ENCODE results near the gene STX17. TPM values are rescaled to one million over a fixed set of nuclear protein-coding genes. Genes with fewer than 3 reads are reported as not detected.

Gene STX17
- total RNA-seq, 1 donor from 2014 or later: 29.0 TPM

- Mint-ChIP-seq H3K36me3 (ENCODE audit: unreplicated experiment) (no peaks in the 10 kb centered on the region), H3K27me3 (ENCODE audit: unreplicated experiment) (peaks cover 12% of the 10 kb centered on the region), H3K4me3 (ENCODE audit: unreplicated experiment) (no peak overlapping the region), H3K4me1 (ENCODE audit: unreplicated experiment) (peaks cover 1% of the 10 kb centered on the region), H3K9me3 (ENCODE audit: unreplicated experiment) (no peaks in the 10 kb centered on the region), H3K27ac (ENCODE audit: unreplicated experiment) (no peak overlapping the region)
- DNase-seq (ENCODE audit: extremely low spot score, unreplicated experiment): no peak
- TF ChIP-seq, protein P1, sequence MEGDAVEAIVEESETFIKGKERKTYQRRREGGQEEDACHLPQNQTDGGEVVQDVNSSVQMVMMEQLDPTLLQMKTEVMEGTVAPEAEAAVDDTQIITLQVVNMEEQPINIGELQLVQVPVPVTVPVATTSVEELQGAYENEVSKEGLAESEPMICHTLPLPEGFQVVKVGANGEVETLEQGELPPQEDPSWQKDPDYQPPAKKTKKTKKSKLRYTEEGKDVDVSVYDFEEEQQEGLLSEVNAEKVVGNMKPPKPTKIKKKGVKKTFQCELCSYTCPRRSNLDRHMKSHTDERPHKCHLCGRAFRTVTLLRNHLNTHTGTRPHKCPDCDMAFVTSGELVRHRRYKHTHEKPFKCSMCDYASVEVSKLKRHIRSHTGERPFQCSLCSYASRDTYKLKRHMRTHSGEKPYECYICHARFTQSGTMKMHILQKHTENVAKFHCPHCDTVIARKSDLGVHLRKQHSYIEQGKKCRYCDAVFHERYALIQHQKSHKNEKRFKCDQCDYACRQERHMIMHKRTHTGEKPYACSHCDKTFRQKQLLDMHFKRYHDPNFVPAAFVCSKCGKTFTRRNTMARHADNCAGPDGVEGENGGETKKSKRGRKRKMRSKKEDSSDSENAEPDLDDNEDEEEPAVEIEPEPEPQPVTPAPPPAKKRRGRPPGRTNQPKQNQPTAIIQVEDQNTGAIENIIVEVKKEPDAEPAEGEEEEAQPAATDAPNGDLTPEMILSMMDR (IDR thresholded peaks at IDR 0.05): no peak
These were observed 36.3 kb upstream of the STX17 start for GRCh38 chr9:99870126-99870525.

DNA sequence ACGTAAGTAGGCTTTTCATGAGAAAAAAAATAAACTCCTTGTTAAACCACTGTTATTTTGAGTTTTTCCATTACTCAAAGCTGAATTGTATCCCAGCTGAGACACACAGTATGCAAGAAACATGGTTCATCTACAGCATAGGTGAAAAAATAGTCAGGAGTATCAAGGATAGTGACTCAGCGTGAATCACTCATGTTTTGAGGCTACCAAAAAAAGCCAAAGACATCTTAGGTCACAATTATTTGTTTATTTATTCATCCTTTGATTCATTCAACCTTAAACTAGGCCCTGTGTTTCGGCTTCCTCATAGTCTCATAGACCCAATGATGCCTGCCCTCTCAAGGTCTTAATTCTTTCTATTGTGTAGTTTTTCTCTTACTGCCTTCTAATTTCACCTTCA lies 32.9 kb upstream of the STX17 start:
- no peak overlapping the region for H3K4me3 Mint-ChIP-seq (ENCODE audit: unreplicated experiment)
- peaks cover 1% of the 10 kb centered on the region for H3K4me1 Mint-ChIP-seq (ENCODE audit: unreplicated experiment)
- TF ChIP-seq, protein P1 (IDR thresholded peaks at IDR 0.05): no peak
- DNase-seq (ENCODE audit: extremely low spot score, unreplicated experiment): no peak
- no peaks in the 10 kb centered on the region for H3K36me3 Mint-ChIP-seq (ENCODE audit: unreplicated experiment)
- peaks cover 18% of the 10 kb centered on the region for H3K27me3 Mint-ChIP-seq (ENCODE audit: unreplicated experiment)
- H3K9me3 Mint-ChIP-seq (ENCODE audit: unreplicated experiment): no peaks in the 10 kb centered on the region
- H3K27ac Mint-ChIP-seq (ENCODE audit: unreplicated experiment): no peak overlapping the region

DNA sequence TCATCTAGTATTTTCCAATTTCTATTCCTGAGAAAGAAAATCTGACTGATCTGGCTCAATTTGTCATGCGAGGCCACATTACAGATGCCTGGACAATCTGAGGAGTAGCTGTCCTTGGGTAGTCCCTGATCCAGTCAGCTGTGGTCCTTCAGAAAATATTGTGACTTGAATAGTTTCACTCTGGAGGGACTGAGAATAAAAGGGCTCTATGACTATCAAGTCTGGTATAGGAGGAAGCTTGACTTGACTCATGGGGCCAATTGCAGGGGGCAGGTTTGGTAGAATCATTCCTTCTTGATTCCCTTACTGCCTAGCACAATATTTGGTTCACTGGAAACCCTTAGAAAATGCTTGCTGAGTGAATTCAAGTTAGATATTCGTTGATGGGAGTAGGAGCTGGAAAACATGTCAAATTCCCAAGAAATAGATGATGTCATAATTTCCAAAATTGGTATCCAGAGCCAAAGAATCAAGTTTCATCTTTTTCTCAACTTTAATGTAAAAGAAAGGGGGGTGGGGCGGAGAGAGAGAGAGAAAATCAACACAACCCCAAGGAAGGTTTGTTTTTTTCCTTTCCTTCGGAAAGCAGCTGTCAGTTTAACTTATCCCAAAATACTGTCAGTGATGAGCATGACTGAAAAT lies 32.4 kb upstream of the STX17 start:
- no peak for DNase-seq (ENCODE audit: extremely low spot score, unreplicated experiment)
- H3K4me3 Mint-ChIP-seq (ENCODE audit: unreplicated experiment): no peak overlapping the region
- peaks cover 1% of the 10 kb centered on the region for H3K4me1 Mint-ChIP-seq (ENCODE audit: unreplicated experiment)

DNA sequence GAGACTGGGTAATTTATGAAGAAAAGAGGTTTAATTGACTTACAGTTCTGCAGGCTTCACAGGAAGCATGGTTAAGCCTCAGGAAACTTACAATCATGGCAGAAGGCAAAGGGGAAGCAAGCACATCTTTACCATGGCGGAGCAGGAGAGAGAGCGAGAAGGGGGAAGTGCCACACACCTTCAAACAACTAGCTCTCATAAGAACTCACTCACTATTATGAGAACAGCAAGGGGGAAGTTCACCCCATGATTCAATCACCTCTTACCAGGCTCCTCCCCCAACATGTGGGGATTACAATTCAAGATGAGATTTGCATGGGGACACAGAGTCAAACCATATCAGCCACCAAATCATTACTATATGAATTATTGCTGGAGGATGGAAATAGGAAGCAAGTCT lies 30.3 kb upstream of the STX17 start:
- no peak for DNase-seq (ENCODE audit: extremely low spot score, unreplicated experiment)
- Mint-ChIP-seq H3K4me1 (ENCODE audit: unreplicated experiment) (peaks cover 1% of the 10 kb centered on the region), H3K27ac (ENCODE audit: unreplicated experiment) (no peak overlapping the region), H3K4me3 (ENCODE audit: unreplicated experiment) (no peak overlapping the region), H3K36me3 (ENCODE audit: unreplicated experiment) (no peaks in the 10 kb centered on the region), H3K27me3 (ENCODE audit: unreplicated experiment) (peaks cover 15% of the 10 kb centered on the region), H3K9me3 (ENCODE audit: unreplicated experiment) (no peaks in the 10 kb centered on the region)
- TF ChIP-seq, protein P1 (IDR thresholded peaks at IDR 0.05): no peak

More for the DNA sequence above, 32.4 kb upstream of the STX17 start:
- Mint-ChIP-seq H3K27me3 (ENCODE audit: unreplicated experiment) (peaks cover 18% of the 10 kb centered on the region), H3K36me3 (ENCODE audit: unreplicated experiment) (no peaks in the 10 kb centered on the region), H3K9me3 (ENCODE audit: unreplicated experiment) (no peaks in the 10 kb centered on the region), H3K27ac (ENCODE audit: unreplicated experiment) (no peak overlapping the region)
- TF ChIP-seq, protein P1 (IDR thresholded peaks at IDR 0.05): no peak

GRCh38 chr9:99878651-99879050 lies 27.8 kb upstream of the STX17 start:
- TF ChIP-seq, protein P1 (IDR thresholded peaks at IDR 0.05): no peak
- Mint-ChIP-seq H3K9me3 (ENCODE audit: unreplicated experiment) (no peaks in the 10 kb centered on the region), H3K4me1 (ENCODE audit: unreplicated experiment) (peaks cover 1% of the 10 kb centered on the region), H3K36me3 (ENCODE audit: unreplicated experiment) (no peaks in the 10 kb centered on the region), H3K27me3 (ENCODE audit: unreplicated experiment) (peaks cover 15% of the 10 kb centered on the region), H3K4me3 (ENCODE audit: unreplicated experiment) (no peak overlapping the region), H3K27ac (ENCODE audit: unreplicated experiment) (no peak overlapping the region)
- DNase-seq (ENCODE audit: extremely low spot score, unreplicated experiment): no peak

Measured in osteocyte (in vitro differentiated cells).